GM12878 (cell line): ENCODE results near the gene IFI27L1.

Experiments
- BHLHE40 ChIP-seq, 2 experiments: fragments of 450-650 bp in 1 of 2; IDR thresholded peaks; 2 replicates each; pipeline ENCODE4 v1.6.1; 2011 to 2017; ENCODE audit warnings: low read depth in 2 of 2, borderline replicate concordance in 1 of 2, improper control_type of control experiment in 1 of 2, low read length in 1 of 2, mild to moderate bottlenecking in 1 of 2
- CTCF ChIP-seq, 3 experiments: IDR thresholded peaks in 2 of 3; conservative IDR thresholded peaks in 1 of 3; 2 replicates each; pipeline ENCODE4 v1.5.1; 2011; ENCODE audit warnings: low read depth in 3 of 3, low read length in 3 of 3, mild to moderate bottlenecking in 3 of 3, control low read depth in 2 of 3, moderate library complexity in 2 of 3, inconsistent platforms in 1 of 3, mixed read lengths in 1 of 3; ENCODE audit not compliant: control insufficient read depth in 2 of 3, insufficient read depth in 1 of 3; ENCODE audit errors: extremely low read depth in 1 of 3
- E2F4 ChIP-seq: IDR thresholded peaks from 2 replicates; pipeline ENCODE4 v1.6.1; 2012; ENCODE audit warnings: low read depth, low read length, improper control_type of control experiment
- ETV6 ChIP-seq, 2 experiments: fragments of 450-650 bp in 1 of 2; IDR thresholded peaks in 1 of 2; conservative IDR thresholded peaks in 1 of 2; 2 replicates each; pipeline ENCODE4 v1.6.1; 2014; ENCODE audit warnings: antibody characterized with exemption in 1 of 2, borderline replicate concordance in 1 of 2, low read depth in 1 of 2, mild to moderate bottlenecking in 1 of 2, moderate library complexity in 1 of 2
- FOXK2 ChIP-seq: fragments of 450-650 bp; IDR thresholded peaks from 2 replicates; pipeline ENCODE4 v1.6.1; 2017; ENCODE audit warnings: mild to moderate bottlenecking, moderate library complexity
- JUNB ChIP-seq: IDR thresholded peaks from 2 replicates; pipeline ENCODE4 v1.6.1; 2016; ENCODE audit warnings: antibody characterized with exemption, mild to moderate bottlenecking
- MLLT1 ChIP-seq: fragments of 450-650 bp; IDR thresholded peaks from 2 replicates; pipeline ENCODE4 v1.6.1; 2016; ENCODE audit warnings: mild to moderate bottlenecking
- NR2C2 ChIP-seq: IDR thresholded peaks from 2 replicates; pipeline ENCODE4 v1.6.1; 2011; ENCODE audit warnings: borderline replicate concordance, low read depth; ENCODE audit not compliant: control insufficient read depth, insufficient read length
- NRF1 ChIP-seq: conservative IDR thresholded peaks from 2 replicates; pipeline ENCODE4 v1.6.1; 2011; ENCODE audit warnings: mild to moderate bottlenecking, low read depth, low read length, improper control_type of control experiment
- YBX1 ChIP-seq: fragments of 450-650 bp; IDR thresholded peaks from 2 replicates; pipeline ENCODE4 v1.6.1; 2016; ENCODE audit warnings: antibody characterized with exemption

GRCh38 chr14:94124582-94125377 is 43.7 kb downstream of the IFI27L1 start:
- TF ChIP-seq ETV6 (conservative IDR thresholded peaks at IDR 0.05 in 1 of 2, IDR thresholded peaks at IDR 0.05 in 1 of 2; ENCODE audit: borderline replicate concordance in 1 of 2, low read depth in 1 of 2) (no peak), CTCF (IDR thresholded peaks at IDR 0.05 in 2 of 3, conservative IDR thresholded peaks at IDR 0.05 in 1 of 3; ENCODE audit: control insufficient read depth in 2 of 3, extremely low read depth in 1 of 3, insufficient read depth in 1 of 3, low read depth in 3 of 3, low read length in 3 of 3) (no peak), NRF1 (no peak), YBX1 (no peak), FOXK2 (no peak), MLLT1 (no peak), NR2C2 (no peak), JUNB (no peak), BHLHE40 (IDR thresholded peaks at IDR 0.05; ENCODE audit: borderline replicate concordance in 1 of 2, low read depth in 2 of 2, low read length in 1 of 2) (no peak), E2F4 (no peak)
